ENCODE data around the gene DYNLT2B.

GRCh38 chr3:196332168-196332567 is 14.1 kb upstream of the DYNLT2B start:
- TF ChIP-seq, protein P1, sequence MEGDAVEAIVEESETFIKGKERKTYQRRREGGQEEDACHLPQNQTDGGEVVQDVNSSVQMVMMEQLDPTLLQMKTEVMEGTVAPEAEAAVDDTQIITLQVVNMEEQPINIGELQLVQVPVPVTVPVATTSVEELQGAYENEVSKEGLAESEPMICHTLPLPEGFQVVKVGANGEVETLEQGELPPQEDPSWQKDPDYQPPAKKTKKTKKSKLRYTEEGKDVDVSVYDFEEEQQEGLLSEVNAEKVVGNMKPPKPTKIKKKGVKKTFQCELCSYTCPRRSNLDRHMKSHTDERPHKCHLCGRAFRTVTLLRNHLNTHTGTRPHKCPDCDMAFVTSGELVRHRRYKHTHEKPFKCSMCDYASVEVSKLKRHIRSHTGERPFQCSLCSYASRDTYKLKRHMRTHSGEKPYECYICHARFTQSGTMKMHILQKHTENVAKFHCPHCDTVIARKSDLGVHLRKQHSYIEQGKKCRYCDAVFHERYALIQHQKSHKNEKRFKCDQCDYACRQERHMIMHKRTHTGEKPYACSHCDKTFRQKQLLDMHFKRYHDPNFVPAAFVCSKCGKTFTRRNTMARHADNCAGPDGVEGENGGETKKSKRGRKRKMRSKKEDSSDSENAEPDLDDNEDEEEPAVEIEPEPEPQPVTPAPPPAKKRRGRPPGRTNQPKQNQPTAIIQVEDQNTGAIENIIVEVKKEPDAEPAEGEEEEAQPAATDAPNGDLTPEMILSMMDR (IDR thresholded peaks at IDR 0.05): no peak
- TF ChIP-seq POLR2AphosphoS5 (IDR thresholded peaks at IDR 0.05; ENCODE audit: insufficient read depth in 1 of 2, low read depth in 1 of 2): no peak
- no peak for TF ChIP-seq POLR2A (IDR thresholded peaks at IDR 0.05)

Data from vagina (tissue), 2 donors.